HepG2 (cell line): ENCODE data around the gene PLPP3. TPM values are rescaled to one million over a fixed set of nuclear protein-coding genes. Genes with fewer than 3 reads are reported as not detected.

ENCODE experiments used
- ATF6 ChIP-seq: sonication (generic); formaldehyde crosslinking; conservative IDR thresholded peaks from 2 replicates; pipeline ENCODE4 v1.4.0; 2020; ENCODE audit warnings: missing genetic modification reagents
- CENPBD1 ChIP-seq: sonication (generic); formaldehyde crosslinking; IDR thresholded peaks from 2 replicates; pipeline ENCODE4 v1.8.0; 2022; ENCODE audit warnings: missing genetic modification reagents, low read depth, mild to moderate bottlenecking, borderline replicate concordance
- FOXP1 ChIP-seq, 2 experiments: fragments of 450-650 bp in 1 of 2; IDR thresholded peaks; 2 replicates each; pipeline ENCODE4 v1.6.1; 2017 to 2018; ENCODE audit warnings: antibody characterized with exemption in 1 of 2
- HNRNPH1 ChIP-seq: fragments of 200-400 bp; formaldehyde crosslinking; optimal IDR thresholded peaks from 2 replicates; pipeline ENCODE3; 2017; ENCODE audit warnings: mild to moderate bottlenecking, low read depth, low read length
- HOXA3 ChIP-seq: sonication (generic); formaldehyde crosslinking; IDR thresholded peaks from 2 replicates; pipeline ENCODE4 v1.5.0; 2020; ENCODE audit warnings: missing genetic modification reagents
- KAT2B ChIP-seq: fragments of 150-350 bp; IDR thresholded peaks from 2 replicates; pipeline ENCODE4 v1.6.1; 2014; ENCODE audit warnings: low read depth, low read length, borderline replicate concordance
- POGK ChIP-seq: sonication (generic); formaldehyde crosslinking; conservative IDR thresholded peaks from 2 replicates; pipeline ENCODE4 v1.8.0; 2022; ENCODE audit warnings: mild to moderate bottlenecking, moderate library complexity, missing genetic modification reagents
- SMARCC2 ChIP-seq: fragments of 450-650 bp; IDR thresholded peaks from 2 replicates; pipeline ENCODE4 v1.6.1; 2017; ENCODE audit warnings: antibody characterized with exemption, mild to moderate bottlenecking
- SMYD3 ChIP-seq: sonication (generic); formaldehyde crosslinking; IDR thresholded peaks from 2 replicates; pipeline ENCODE4 v1.8.1; 2023; ENCODE audit warnings: mild to moderate bottlenecking, missing genetic modification reagents
- STAT5B ChIP-seq: sonication (generic); formaldehyde crosslinking; IDR thresholded peaks from 2 replicates; pipeline ENCODE4 v1.4.0; 2020; ENCODE audit warnings: missing genetic modification reagents
- TBL1XR1 ChIP-seq: fragments of 150-350 bp; IDR thresholded peaks from 2 replicates; pipeline ENCODE4 v1.6.1; 2014; ENCODE audit warnings: borderline replicate concordance, low read length; ENCODE audit not compliant: partially characterized antibody
- TEAD3 ChIP-seq: optimal IDR thresholded peaks from 2 replicates; pipeline ENCODE3; 2016; ENCODE audit warnings: borderline replicate concordance
- ZBTB34 ChIP-seq: sonication (generic); formaldehyde crosslinking; IDR thresholded peaks from 2 replicates; pipeline ENCODE4 v1.8.0; 2022; ENCODE audit warnings: mild to moderate bottlenecking, missing genetic modification reagents
- ZNF335 ChIP-seq: sonication (generic); formaldehyde crosslinking; IDR thresholded peaks from 2 replicates; pipeline ENCODE4 v1.4.0; 2020; ENCODE audit warnings: missing genetic modification reagents
- polyA plus RNA-seq, 8 experiments: library from polyadenylated mRNA; depleted of rRNA in 3 of 8; stranded (reverse) in 7 of 8; unstranded in 1 of 8; fragments of >200 nt; fragmentation: Illumina TruSeq in 4 of 8; extraction: Trizol in 4 of 8; gene quantifications; 2 replicates each; pipeline versions ENCODE4 v1.2.1 to v1.2.3, GENCODE V29; 2011 to 2016; ENCODE audit warnings: low read depth in 4 of 8, missing spikeins in 1 of 8, mixed read lengths in 1 of 8; ENCODE audit not compliant: insufficient read depth in 1 of 8
- total RNA-seq, 5 experiments: library from RNA; depleted of rRNA; stranded (reverse); fragments of >200 nt; fragmentation: Illumina TruSeq; extraction: Trizol; gene quantifications; 2 replicates each; pipeline ENCODE4 v1.2.3, GENCODE V29; 2016; ENCODE audit warnings: low read depth in 1 of 5
- TF ChIP-seq, protein P1 (sequence below): sonication (generic); formaldehyde crosslinking; IDR thresholded peaks from 2 replicates; pipeline ENCODE4 v1.4.0; 2020; ENCODE audit warnings: missing genetic modification reagents, borderline replicate concordance
- TF ChIP-seq, protein P2 (sequence below): sonication (generic); formaldehyde crosslinking; IDR thresholded peaks from 2 replicates; pipeline ENCODE4 v1.5.0; 2020; ENCODE audit warnings: missing genetic modification reagents
- TF ChIP-seq, protein P3 (sequence below): fragments of 450-650 bp; IDR thresholded peaks from 2 replicates; pipeline ENCODE4 v1.6.1; 2017

PLPP3 gene
- total and polyA plus RNA-seq, 2 of the 13 experiments (the other 11 are each of a cell fraction or from before 2014, with no cell fraction given), result 49.7 to 65.8 TPM

- TF ChIP-seq POGK (CRISPR knock-in tag) (peak; percentile 51), ZBTB34 (CRISPR knock-in tag) (no peak; the same call in 1 of the 2 replicates), ZNF335 (0 out of 2 replicates have a peak, but pooled peaks have one; percentile 66), ATF6 (CRISPR knock-in tag) (no peak), SMYD3 (no peak), CENPBD1 (CRISPR knock-in tag) (no peak), STAT5B (CRISPR knock-in tag) (no peak), TBL1XR1 (no peak), SMARCC2 (no peak), TEAD3 (peak; percentile 93), HNRNPH1 (no peak), HOXA3 (peak; percentile 86), KAT2B (no peak), FOXP1 (IDR thresholded peaks at IDR 0.05) (no peak), FOXP1 (CRISPR knock-in tag; IDR thresholded peaks at IDR 0.05) (peak; percentile 80)
- TF ChIP-seq, protein P1, sequence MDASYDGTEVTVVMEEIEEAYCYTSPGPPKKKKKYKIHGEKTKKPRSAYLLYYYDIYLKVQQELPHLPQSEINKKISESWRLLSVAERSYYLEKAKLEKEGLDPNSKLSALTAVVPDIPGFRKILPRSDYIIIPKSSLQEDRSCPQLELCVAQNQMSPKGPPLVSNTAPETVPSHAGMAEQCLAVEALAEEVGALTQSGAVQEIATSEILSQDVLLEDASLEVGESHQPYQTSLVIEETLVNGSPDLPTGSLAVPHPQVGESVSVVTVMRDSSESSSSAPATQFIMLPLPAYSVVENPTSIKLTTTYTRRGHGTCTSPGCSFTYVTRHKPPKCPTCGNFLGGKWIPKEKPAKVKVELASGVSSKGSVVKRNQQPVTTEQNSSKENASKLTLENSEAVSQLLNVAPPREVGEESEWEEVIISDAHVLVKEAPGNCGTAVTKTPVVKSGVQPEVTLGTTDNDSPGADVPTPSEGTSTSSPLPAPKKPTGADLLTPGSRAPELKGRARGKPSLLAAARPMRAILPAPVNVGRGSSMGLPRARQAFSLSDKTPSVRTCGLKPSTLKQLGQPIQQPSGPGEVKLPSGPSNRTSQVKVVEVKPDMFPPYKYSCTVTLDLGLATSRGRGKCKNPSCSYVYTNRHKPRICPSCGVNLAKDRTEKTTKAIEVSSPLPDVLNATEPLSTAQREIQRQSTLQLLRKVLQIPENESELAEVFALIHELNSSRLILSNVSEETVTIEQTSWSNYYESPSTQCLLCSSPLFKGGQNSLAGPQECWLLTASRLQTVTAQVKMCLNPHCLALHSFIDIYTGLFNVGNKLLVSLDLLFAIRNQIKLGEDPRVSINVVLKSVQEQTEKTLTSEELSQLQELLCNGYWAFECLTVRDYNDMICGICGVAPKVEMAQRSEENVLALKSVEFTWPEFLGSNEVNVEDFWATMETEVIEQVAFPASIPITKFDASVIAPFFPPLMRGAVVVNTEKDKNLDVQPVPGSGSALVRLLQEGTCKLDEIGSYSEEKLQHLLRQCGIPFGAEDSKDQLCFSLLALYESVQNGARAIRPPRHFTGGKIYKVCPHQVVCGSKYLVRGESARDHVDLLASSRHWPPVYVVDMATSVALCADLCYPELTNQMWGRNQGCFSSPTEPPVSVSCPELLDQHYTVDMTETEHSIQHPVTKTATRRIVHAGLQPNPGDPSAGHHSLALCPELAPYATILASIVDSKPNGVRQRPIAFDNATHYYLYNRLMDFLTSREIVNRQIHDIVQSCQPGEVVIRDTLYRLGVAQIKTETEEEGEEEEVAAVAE (CRISPR knock-in tag), result no peak
- TF ChIP-seq, protein P2, sequence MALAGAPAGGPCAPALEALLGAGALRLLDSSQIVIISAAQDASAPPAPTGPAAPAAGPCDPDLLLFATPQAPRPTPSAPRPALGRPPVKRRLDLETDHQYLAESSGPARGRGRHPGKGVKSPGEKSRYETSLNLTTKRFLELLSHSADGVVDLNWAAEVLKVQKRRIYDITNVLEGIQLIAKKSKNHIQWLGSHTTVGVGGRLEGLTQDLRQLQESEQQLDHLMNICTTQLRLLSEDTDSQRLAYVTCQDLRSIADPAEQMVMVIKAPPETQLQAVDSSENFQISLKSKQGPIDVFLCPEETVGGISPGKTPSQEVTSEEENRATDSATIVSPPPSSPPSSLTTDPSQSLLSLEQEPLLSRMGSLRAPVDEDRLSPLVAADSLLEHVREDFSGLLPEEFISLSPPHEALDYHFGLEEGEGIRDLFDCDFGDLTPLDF, result peak; percentile 40; the same call in 1 of the 2 replicates
- TF ChIP-seq, protein P3, sequence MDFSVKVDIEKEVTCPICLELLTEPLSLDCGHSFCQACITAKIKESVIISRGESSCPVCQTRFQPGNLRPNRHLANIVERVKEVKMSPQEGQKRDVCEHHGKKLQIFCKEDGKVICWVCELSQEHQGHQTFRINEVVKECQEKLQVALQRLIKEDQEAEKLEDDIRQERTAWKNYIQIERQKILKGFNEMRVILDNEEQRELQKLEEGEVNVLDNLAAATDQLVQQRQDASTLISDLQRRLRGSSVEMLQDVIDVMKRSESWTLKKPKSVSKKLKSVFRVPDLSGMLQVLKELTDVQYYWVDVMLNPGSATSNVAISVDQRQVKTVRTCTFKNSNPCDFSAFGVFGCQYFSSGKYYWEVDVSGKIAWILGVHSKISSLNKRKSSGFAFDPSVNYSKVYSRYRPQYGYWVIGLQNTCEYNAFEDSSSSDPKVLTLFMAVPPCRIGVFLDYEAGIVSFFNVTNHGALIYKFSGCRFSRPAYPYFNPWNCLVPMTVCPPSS, result no peak
These were observed 85.1 kb downstream of the PLPP3 start (continued) for GRCh38 chr1:56494306-56494705.
